ENCODE measurements around the gene CHAMP1.

The CHAMP1 gene

DNA sequence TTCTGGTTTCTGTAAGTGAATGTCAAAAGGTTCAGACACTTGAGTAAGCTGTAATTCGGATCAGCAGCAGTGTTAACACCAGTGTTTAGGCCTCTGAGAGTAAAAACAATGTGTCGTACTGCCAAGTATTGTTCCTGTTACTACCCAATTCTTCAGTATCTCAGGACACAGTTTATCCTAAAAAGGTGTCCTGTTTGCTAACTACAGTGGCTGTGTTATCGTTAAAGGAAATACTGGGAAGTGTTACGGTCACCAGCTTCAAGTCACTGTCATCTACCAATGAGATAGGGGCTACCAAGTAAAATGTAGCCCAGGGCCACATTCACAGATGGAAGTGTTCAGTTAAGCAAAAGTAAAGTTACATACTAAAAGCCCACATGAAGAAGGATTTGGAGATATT is 35.2 kb upstream of the CHAMP1 start:
- no peak overlapping the region for H3K4me3 ChIP-seq (ENCODE audit: low read length)
- H3K27me3 ChIP-seq (ENCODE audit: low read depth, low read length), result no peaks in the 10 kb centered on the region
- H3K79me2 ChIP-seq (ENCODE audit: low read length), result peaks cover 20% of the 10 kb centered on the region
- H4K20me1 ChIP-seq (ENCODE audit: insufficient read depth, low read length), result 0 out of 2 replicates have a peak, but pooled peaks cover 4% of the 10 kb centered on the region
- no peaks in the 10 kb centered on the region for H3K9me3 ChIP-seq (ENCODE audit: insufficient read depth, low read length)
- H3K9ac ChIP-seq (ENCODE audit: low read length), result no peak overlapping the region
- peaks cover 19% of the 10 kb centered on the region for H3K4me1 ChIP-seq (ENCODE audit: low read length)
- TF ChIP-seq, protein P1, sequence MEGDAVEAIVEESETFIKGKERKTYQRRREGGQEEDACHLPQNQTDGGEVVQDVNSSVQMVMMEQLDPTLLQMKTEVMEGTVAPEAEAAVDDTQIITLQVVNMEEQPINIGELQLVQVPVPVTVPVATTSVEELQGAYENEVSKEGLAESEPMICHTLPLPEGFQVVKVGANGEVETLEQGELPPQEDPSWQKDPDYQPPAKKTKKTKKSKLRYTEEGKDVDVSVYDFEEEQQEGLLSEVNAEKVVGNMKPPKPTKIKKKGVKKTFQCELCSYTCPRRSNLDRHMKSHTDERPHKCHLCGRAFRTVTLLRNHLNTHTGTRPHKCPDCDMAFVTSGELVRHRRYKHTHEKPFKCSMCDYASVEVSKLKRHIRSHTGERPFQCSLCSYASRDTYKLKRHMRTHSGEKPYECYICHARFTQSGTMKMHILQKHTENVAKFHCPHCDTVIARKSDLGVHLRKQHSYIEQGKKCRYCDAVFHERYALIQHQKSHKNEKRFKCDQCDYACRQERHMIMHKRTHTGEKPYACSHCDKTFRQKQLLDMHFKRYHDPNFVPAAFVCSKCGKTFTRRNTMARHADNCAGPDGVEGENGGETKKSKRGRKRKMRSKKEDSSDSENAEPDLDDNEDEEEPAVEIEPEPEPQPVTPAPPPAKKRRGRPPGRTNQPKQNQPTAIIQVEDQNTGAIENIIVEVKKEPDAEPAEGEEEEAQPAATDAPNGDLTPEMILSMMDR (IDR thresholded peaks at IDR 0.05; ENCODE audit: low read depth, low read length), result no peak
- TF ChIP-seq EZH2phosphoT487 (IDR thresholded peaks at IDR 0.05; ENCODE audit: low read depth), result no peak
- H3K36me3 ChIP-seq (replicated peaks; ENCODE audit: low read depth, low read length), result peaks cover 22% of the 10 kb centered on the region
- no peak overlapping the region for H3K27ac ChIP-seq (ENCODE audit: low read length)
- no peak overlapping the region for H3K4me2 ChIP-seq (ENCODE audit: low read length)
- H2AFZ ChIP-seq (ENCODE audit: low read depth, low read length), result no peak overlapping the region

DNA sequence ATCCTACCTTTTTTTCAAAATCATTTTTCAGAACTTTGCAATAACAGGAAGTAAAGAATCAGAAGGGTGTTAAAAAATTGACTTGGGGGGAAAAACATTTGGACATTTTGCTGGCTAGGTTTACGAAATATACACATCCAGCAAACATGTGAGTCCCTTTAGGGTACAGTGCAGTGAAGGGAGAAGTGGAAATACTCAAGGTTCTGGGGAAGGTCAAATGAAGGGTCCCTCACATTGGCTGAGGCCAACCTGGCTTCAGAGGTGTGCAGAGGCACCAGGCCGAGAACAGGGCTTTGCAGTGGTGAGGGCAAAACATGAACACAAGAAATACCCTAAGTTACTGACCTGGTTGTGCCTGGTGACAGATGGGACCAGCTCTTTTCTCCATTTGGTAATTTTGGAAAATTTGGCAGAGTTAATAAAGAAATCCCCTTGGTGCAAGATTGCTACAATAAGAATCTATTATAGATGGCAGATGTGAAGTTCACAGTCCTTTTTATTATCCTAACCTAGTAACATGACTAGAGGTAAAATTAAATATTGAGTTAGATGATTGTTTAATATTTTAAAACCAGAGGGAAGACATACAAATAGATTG is 34.4 kb upstream of the CHAMP1 start:
- Histone ChIP-seq H3K4me3 (ENCODE audit: low read length) (peak overlapping the region; percentile 80; the same call in 1 of the 2 replicates), H2AFZ (ENCODE audit: low read depth, low read length) (no peak overlapping the region), H3K27me3 (ENCODE audit: low read depth, low read length) (no peaks in the 10 kb centered on the region), H3K79me2 (ENCODE audit: low read length) (peaks cover 26% of the 10 kb centered on the region), H4K20me1 (ENCODE audit: insufficient read depth, low read length) (0 out of 2 replicates have a peak, but pooled peaks cover 4% of the 10 kb centered on the region), H3K9me3 (ENCODE audit: insufficient read depth, low read length) (no peaks in the 10 kb centered on the region), H3K9ac (ENCODE audit: low read length) (peak overlapping the region; percentile 88), H3K36me3 (replicated peaks; ENCODE audit: low read depth, low read length) (peaks cover 25% of the 10 kb centered on the region), H3K27ac (ENCODE audit: low read length) (peak overlapping the region; percentile 86), H3K4me2 (ENCODE audit: low read length) (peak overlapping the region; percentile 81), H3K4me1 (ENCODE audit: low read length) (peaks cover 19% of the 10 kb centered on the region)
- no peak for TF ChIP-seq EZH2phosphoT487 (IDR thresholded peaks at IDR 0.05; ENCODE audit: low read depth)
- TF ChIP-seq, protein P1 (IDR thresholded peaks at IDR 0.05; ENCODE audit: low read depth, low read length), result no peak

DNA sequence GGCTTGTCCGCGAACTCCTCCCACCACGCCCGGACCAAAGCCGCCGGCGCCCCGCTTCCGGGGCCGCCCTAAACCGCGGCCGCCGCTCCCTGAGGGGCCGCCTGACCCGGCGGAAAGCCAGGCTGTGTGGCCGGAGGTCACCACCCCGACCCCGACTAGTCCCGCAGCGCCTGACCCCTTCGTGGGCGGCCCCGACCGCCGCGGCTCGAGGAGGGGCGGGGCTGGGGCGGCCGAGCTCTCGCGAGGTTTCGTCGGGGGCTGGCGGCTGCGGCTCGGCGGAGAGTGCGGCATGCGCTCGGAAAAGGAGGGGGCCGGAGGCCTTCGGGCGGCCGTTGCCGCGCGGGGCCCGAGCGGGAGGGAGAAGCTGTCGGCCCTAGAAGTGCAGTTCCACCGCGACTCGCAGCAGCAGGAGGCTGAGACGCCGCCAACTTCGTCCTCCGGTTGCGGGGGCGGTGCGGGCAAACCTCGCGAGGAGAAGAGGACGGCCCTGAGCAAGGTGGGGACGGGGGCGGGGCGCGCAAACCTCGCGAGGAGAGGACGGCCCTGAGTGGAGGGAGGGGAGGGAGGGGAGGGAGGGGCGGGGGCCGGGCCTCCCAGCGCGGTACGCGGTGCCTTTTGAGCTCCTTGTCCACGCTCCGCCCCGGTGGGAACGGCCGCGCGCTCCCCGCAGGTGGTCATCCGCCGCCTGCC is 32.8 kb upstream of the CHAMP1 start, which contains the start of gene UPF3A:
Gene UPF3A (plus strand): TSS at position 251 of the 690 bp plus-strand sequence. CDS start 39 bp downstream, at position 290.
- peaks cover 23% of the 10 kb centered on the region for H3K36me3 ChIP-seq (replicated peaks; ENCODE audit: low read depth, low read length)
- H3K4me1 ChIP-seq (ENCODE audit: low read length), result peaks cover 19% of the 10 kb centered on the region
- TF ChIP-seq, protein P1 (IDR thresholded peaks at IDR 0.05; ENCODE audit: low read depth, low read length), result no peak
- TF ChIP-seq EZH2phosphoT487 (IDR thresholded peaks at IDR 0.05; ENCODE audit: low read depth), result no peak
- peaks cover 31% of the 10 kb centered on the region for H3K79me2 ChIP-seq (ENCODE audit: low read length)
- H3K27ac ChIP-seq (ENCODE audit: low read length), result peak within 1 kb of the TSS; percentile 86
- peak within 1 kb of the TSS; percentile 88 for H3K9ac ChIP-seq (ENCODE audit: low read length)
- peak within 1 kb of the TSS; percentile 80 for H3K4me3 ChIP-seq (ENCODE audit: low read length)
- peak within 1 kb of the TSS; percentile 81 for H3K4me2 ChIP-seq (ENCODE audit: low read length)
- peak within 1 kb of the TSS; percentile 92 for H2AFZ ChIP-seq (ENCODE audit: low read depth, low read length)
- 0 out of 2 replicates have a peak, but pooled peaks cover 4% of the 10 kb centered on the region for H4K20me1 ChIP-seq (ENCODE audit: insufficient read depth, low read length)
- no peaks in the 10 kb centered on the region for H3K9me3 ChIP-seq (ENCODE audit: insufficient read depth, low read length)
- H3K27me3 ChIP-seq (ENCODE audit: low read depth, low read length), result no peaks in the 10 kb centered on the region

DNA sequence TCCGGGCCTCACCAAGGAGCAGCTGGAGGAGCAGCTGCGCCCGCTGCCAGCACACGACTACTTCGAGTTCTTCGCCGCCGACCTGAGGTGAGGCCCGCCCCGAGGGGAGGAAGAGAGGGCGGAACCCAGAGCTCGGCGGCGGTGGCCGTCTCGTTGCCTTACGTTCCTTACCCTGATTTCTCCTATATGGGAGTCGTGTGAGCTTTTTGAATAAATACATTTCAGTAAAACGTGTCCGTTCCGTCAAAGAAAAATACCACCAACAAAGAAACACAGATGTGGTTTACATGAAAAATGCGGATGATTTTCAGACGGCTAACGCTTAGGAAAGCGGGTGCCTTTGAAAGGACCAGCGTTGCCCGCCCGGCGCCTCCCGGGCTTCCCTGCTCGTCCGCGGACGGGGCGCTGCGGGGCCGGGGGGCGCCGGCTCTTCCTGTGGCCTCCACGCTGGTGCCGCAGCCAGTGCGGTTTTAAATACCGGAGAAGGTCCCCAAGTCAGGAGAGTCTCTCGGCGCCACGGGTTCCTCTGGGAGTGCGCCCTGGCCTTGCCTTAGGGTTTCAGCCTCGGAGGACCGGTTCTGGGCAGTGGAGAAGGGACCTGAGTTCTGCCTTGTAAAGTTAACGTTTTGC is 32.1 kb upstream of the CHAMP1 start:
- no peak for TF ChIP-seq EZH2phosphoT487 (IDR thresholded peaks at IDR 0.05; ENCODE audit: low read depth)
- TF ChIP-seq, protein P1 (IDR thresholded peaks at IDR 0.05; ENCODE audit: low read depth, low read length), result no peak
- Histone ChIP-seq H3K9ac (ENCODE audit: low read length) (peak overlapping the region; percentile 85), H3K4me3 (ENCODE audit: low read length) (peak overlapping the region; percentile 80), H3K4me1 (ENCODE audit: low read length) (peaks cover 19% of the 10 kb centered on the region), H3K27me3 (ENCODE audit: low read depth, low read length) (no peaks in the 10 kb centered on the region), H3K36me3 (replicated peaks; ENCODE audit: low read depth, low read length) (peaks cover 27% of the 10 kb centered on the region), H3K4me2 (ENCODE audit: low read length) (peak overlapping the region; percentile 80), H3K27ac (ENCODE audit: low read length) (peak overlapping the region; percentile 67), H3K9me3 (ENCODE audit: insufficient read depth, low read length) (no peaks in the 10 kb centered on the region), H3K79me2 (ENCODE audit: low read length) (peaks cover 31% of the 10 kb centered on the region), H4K20me1 (ENCODE audit: insufficient read depth, low read length) (0 out of 2 replicates have a peak, but pooled peaks cover 4% of the 10 kb centered on the region), H2AFZ (ENCODE audit: low read depth, low read length) (peak overlapping the region; percentile 7; the same call in 1 of the 2 replicates)

Measured in OCI-LY3 (cell line).